ENCODE results near the gene DLX2.

DLX2 gene

DNA sequence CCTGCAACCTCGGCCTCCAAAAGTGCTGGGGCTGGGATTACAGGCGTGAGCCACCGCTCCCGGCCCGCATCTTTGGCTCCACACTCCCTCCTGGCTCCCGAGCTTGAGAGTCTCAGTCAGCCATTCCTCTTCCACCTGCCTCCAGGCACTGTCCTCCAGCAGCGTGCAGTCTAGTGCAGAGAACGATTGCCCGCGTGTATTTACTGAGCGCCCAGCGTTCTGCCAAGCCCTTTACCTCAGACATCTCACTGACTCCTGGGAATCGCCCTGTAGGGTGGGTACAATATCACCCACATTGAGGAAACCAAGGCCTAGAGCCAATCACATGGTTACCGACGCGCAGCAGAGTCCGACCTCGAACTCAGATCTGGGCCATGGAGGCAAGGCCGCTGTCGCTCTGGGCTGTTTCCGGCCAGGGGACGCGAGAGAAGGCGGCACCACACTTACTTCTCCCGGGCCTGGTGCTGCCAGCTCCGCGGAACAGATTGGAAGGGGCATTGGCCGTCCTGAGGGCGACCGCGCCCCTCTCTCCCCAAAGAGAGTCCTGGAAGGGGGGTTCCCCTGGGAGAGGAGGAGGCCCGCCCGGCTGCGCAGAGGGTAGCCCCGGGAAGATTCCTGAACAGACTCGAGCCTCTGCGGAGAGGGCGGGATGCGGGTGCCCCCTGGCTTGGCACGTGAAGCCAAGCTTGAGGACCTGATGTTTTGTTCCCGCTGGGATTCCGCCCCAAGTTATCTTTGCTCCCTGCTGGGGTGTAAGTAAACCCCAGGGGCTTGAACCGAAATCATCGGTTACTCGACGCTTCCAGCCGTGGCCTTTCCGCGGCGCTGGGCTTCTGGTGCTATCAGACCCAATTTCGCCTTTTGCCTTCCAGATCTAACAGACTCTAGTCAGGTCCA, 5.2 kb upstream of the DLX2 start:
- Histone ChIP-seq H3K9me2 (replicated peaks; ENCODE audit: low read depth, low read length) (no peaks in the 10 kb centered on the region), H3K4me1 (ENCODE audit: insufficient read depth, low read length, poor library complexity, severe bottlenecking) (peaks cover 9% of the 10 kb centered on the region), H3K4me3 (ENCODE audit: low read length, poor library complexity, severe bottlenecking) (no peak overlapping the region), H3K9ac (ENCODE audit: low read depth, low read length, poor library complexity, severe bottlenecking) (no peak overlapping the region), H3K4me2 (ENCODE audit: low read depth, low read length, poor library complexity, severe bottlenecking) (no peak overlapping the region), H3K27me3 (ENCODE audit: insufficient read depth, low read length, poor library complexity, severe bottlenecking) (no peaks in the 10 kb centered on the region), H3K36me3 (ENCODE audit: insufficient read depth, low read length) (no peaks in the 10 kb centered on the region), H3F3A (ENCODE audit: low read depth) (no peaks in the 10 kb centered on the region), H2AFZ (ENCODE audit: low read length) (no peak overlapping the region), H3K79me2 (ENCODE audit: insufficient read depth, low read length) (no peaks in the 10 kb centered on the region), H4K20me1 (ENCODE audit: insufficient read depth, low read length, poor library complexity, severe bottlenecking) (no peaks in the 10 kb centered on the region), H3K9me3 (ENCODE audit: insufficient read depth, low read depth, low read length) (no peaks in the 10 kb centered on the region)
- TF ChIP-seq EZH2phosphoT487 (IDR thresholded peaks at IDR 0.05; ENCODE audit: borderline replicate concordance) (no peak), CTCF (conservative IDR thresholded peaks at IDR 0.05; ENCODE audit: low read length) (no peak)

- peaks cover 12% of the 10 kb centered on the region for H3K4me1 ChIP-seq (ENCODE audit: insufficient read depth, low read length, poor library complexity, severe bottlenecking)
- H3K27me3 ChIP-seq (ENCODE audit: insufficient read depth, low read length, poor library complexity, severe bottlenecking): no peaks in the 10 kb centered on the region
- no peaks in the 10 kb centered on the region for H4K20me1 ChIP-seq (ENCODE audit: insufficient read depth, low read length, poor library complexity, severe bottlenecking)
- no peaks in the 10 kb centered on the region for H3K36me3 ChIP-seq (ENCODE audit: insufficient read depth, low read length)
- H2AFZ ChIP-seq (ENCODE audit: low read length): peak overlapping the region; percentile 84
- H3K4me2 ChIP-seq (ENCODE audit: low read depth, low read length, poor library complexity, severe bottlenecking): peak overlapping the region; percentile 61
- H3K9me2 ChIP-seq (replicated peaks; ENCODE audit: low read depth, low read length): no peaks in the 10 kb centered on the region
- peak overlapping the region; percentile 59 for H3K4me3 ChIP-seq (ENCODE audit: low read length, poor library complexity, severe bottlenecking)
- H3F3A ChIP-seq (ENCODE audit: low read depth): no peaks in the 10 kb centered on the region
- no peaks in the 10 kb centered on the region for H3K9me3 ChIP-seq (ENCODE audit: insufficient read depth, low read depth, low read length)
- no peaks in the 10 kb centered on the region for H3K79me2 ChIP-seq (ENCODE audit: insufficient read depth, low read length)
- TF ChIP-seq EZH2phosphoT487 (IDR thresholded peaks at IDR 0.05; ENCODE audit: borderline replicate concordance) (no peak), CTCF (conservative IDR thresholded peaks at IDR 0.05; ENCODE audit: low read length) (peak; percentile 56)
- H3K9ac ChIP-seq (ENCODE audit: low read depth, low read length, poor library complexity, severe bottlenecking): no peak overlapping the region
Measured at GRCh38 chr2:172106108-172106961, 3.6 kb upstream of the DLX2 start.

- Histone ChIP-seq H3F3A (ENCODE audit: low read depth) (no peaks in the 10 kb centered on the region), H3K4me2 (ENCODE audit: low read depth, low read length, poor library complexity, severe bottlenecking) (no peak overlapping the region), H3K4me3 (ENCODE audit: low read length, poor library complexity, severe bottlenecking) (no peak overlapping the region), H4K20me1 (ENCODE audit: insufficient read depth, low read length, poor library complexity, severe bottlenecking) (no peaks in the 10 kb centered on the region), H3K79me2 (ENCODE audit: insufficient read depth, low read length) (no peaks in the 10 kb centered on the region), H3K36me3 (ENCODE audit: insufficient read depth, low read length) (no peaks in the 10 kb centered on the region), H2AFZ (ENCODE audit: low read length) (no peak overlapping the region), H3K9me2 (replicated peaks; ENCODE audit: low read depth, low read length) (no peaks in the 10 kb centered on the region), H3K27me3 (ENCODE audit: insufficient read depth, low read length, poor library complexity, severe bottlenecking) (no peaks in the 10 kb centered on the region), H3K4me1 (ENCODE audit: insufficient read depth, low read length, poor library complexity, severe bottlenecking) (peaks cover 12% of the 10 kb centered on the region), H3K9ac (ENCODE audit: low read depth, low read length, poor library complexity, severe bottlenecking) (no peak overlapping the region), H3K9me3 (ENCODE audit: insufficient read depth, low read depth, low read length) (no peaks in the 10 kb centered on the region)
- TF ChIP-seq EZH2phosphoT487 (IDR thresholded peaks at IDR 0.05; ENCODE audit: borderline replicate concordance) (no peak), CTCF (conservative IDR thresholded peaks at IDR 0.05; ENCODE audit: low read length) (no peak)
Measured at GRCh38 chr2:172105471-172106107, 2.9 kb upstream of the DLX2 start.

Measured in Loucy (cell line).